Measurements from ENCODE around the gene KRTAP10-2. TPM values are rescaled to one million over a fixed set of nuclear protein-coding genes. Genes with fewer than 3 reads are reported as not detected.

The KRTAP10-2 gene
- total RNA-seq, 4 donors from 2014 or later = 0.76 to 11.1 (median 10.1) TPM; not detected in 1

GRCh38 chr21:44527156-44527982 lies 23.9 kb downstream of the KRTAP10-2 start:
- DNase-seq (ENCODE audit: low spot score in 2 of 2) = peak; percentile 39 to 57
- TF ChIP-seq CTCF (IDR thresholded peaks at IDR 0.05) = no peak
- TF ChIP-seq POLR2AphosphoS5 (IDR thresholded peaks at IDR 0.05) = no peak
- no peak for TF ChIP-seq POLR2A (IDR thresholded peaks at IDR 0.05)
- no peak for TF ChIP-seq EP300 (IDR thresholded peaks at IDR 0.05)
- H3K27me3 ChIP-seq = peaks cover 11% of the 10 kb centered on the region
- H3K4me3 ChIP-seq = no peak overlapping the region
- no peaks in the 10 kb centered on the region for H3K9me3 ChIP-seq
- no peak overlapping the region for H3K27ac ChIP-seq
- H3K4me1 ChIP-seq = no peaks in the 10 kb centered on the region
- H3K36me3 ChIP-seq = no peaks in the 10 kb centered on the region
- 90% methylated on average over 34 of the region's 37 CpGs for WGBS

- no peak overlapping the region for H3K4me3 ChIP-seq
- no peaks in the 10 kb centered on the region for H3K36me3 ChIP-seq
- no peak for TF ChIP-seq POLR2A (IDR thresholded peaks at IDR 0.05)
- TF ChIP-seq POLR2AphosphoS5 (IDR thresholded peaks at IDR 0.05) = no peak
- TF ChIP-seq CTCF (IDR thresholded peaks at IDR 0.05) = no peak
- no peaks in the 10 kb centered on the region for H3K9me3 ChIP-seq
- peaks cover 11% of the 10 kb centered on the region for H3K27me3 ChIP-seq
- peak; percentile 34 to 43 for DNase-seq (ENCODE audit: low spot score in 2 of 2)
- H3K4me1 ChIP-seq = no peaks in the 10 kb centered on the region
- no peak overlapping the region for H3K27ac ChIP-seq
- WGBS = 87% methylated on average over 12 of the region's 12 CpGs
Measured at GRCh38 chr21:44526096-44526997, 25.0 kb downstream of the KRTAP10-2 start.

GRCh38 chr21:44525391-44526095 lies 25.8 kb downstream of the KRTAP10-2 start:
- Histone ChIP-seq H3K4me1 (no peaks in the 10 kb centered on the region), H3K27me3 (peaks cover 12% of the 10 kb centered on the region), H3K9me3 (no peaks in the 10 kb centered on the region), H3K36me3 (no peaks in the 10 kb centered on the region), H3K27ac (no peak overlapping the region), H3K4me3 (no peak overlapping the region)
- DNase-seq (ENCODE audit: low spot score in 2 of 2) = peak; percentile 52 to 72
- TF ChIP-seq POLR2AphosphoS5 (IDR thresholded peaks at IDR 0.05) = no peak
- TF ChIP-seq CTCF (IDR thresholded peaks at IDR 0.05) = no peak
- no peak for TF ChIP-seq EP300 (IDR thresholded peaks at IDR 0.05)
- no peak for TF ChIP-seq POLR2A (IDR thresholded peaks at IDR 0.05)
- WGBS = 87% methylated on average over 20 of the region's 20 CpGs

GRCh38 chr21:44524414-44525371 lies 26.6 kb downstream of the KRTAP10-2 start:
- WGBS = 75% methylated on average over 2 of the region's 2 CpGs
- DNase-seq (ENCODE audit: low spot score in 2 of 2) = peak in 1 of 2 donors; percentile 32
- Histone ChIP-seq H3K27me3 (peaks cover 16% of the 10 kb centered on the region), H3K36me3 (no peaks in the 10 kb centered on the region), H3K4me1 (no peaks in the 10 kb centered on the region), H3K27ac (no peak overlapping the region), H3K4me3 (no peak overlapping the region), H3K9me3 (no peaks in the 10 kb centered on the region)
- TF ChIP-seq POLR2AphosphoS5 (IDR thresholded peaks at IDR 0.05) = no peak
- no peak for TF ChIP-seq POLR2A (IDR thresholded peaks at IDR 0.05)
- TF ChIP-seq CTCF (IDR thresholded peaks at IDR 0.05) = no peak
- no peak for TF ChIP-seq EP300 (IDR thresholded peaks at IDR 0.05)
